ENCODE measurements around the gene KISS1. TPM values are rescaled to one million over a fixed set of nuclear protein-coding genes. Genes with fewer than 3 reads are reported as not detected.

The KISS1 gene
- total and polyA plus RNA-seq, 2 of the 4 experiments (the other 2 are of a cell fraction) = 11.7 to 27.3 TPM

DNA sequence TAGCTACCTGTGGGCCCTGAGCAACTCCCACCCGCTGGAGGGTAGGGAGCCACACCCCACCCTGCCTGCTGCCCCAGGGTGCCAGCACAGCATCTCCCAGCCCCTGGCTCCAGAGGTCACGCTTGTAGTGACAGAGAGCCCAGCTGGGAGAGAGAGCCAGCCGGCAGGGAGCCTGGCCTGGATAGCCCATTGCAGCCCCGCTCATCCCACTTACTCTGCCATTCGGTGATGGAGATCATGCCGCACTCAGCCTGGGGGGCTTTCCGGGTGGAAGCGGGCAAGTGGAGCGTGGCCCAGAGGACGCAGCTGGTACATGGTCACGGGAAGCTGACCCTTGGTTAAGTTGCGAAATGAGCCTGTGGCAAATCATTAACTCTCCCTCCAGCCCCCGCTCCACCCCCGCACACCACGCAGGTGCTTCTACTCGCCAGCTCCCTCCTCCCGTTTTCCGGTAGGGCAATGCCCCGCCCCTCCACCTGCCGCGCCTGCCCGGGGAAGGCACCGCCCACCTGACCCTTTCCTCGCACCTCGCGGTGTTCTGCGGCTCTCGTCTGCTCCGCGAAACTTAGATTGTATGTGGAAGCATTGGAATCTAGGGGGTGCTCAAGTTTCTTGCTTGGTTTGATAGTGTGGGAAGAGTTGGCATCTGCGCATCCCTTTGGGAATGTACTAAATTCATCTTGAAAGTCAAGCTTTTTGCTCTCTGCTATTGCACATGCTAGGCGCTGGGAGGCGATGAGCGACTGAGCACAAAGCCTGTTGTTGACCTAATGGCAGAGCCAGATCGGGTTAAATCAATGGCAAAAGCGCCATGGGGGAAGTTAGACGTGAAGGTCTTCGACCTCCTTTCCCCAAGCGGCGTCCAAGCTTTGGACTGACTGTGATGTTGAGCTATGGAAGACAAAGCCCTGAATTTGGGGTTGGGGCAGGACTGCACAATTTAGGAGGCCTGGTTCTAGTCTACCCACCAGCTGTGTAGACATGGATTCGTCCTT is 17.7 kb upstream of the KISS1 start, which contains the start of gene GOLT1A (continued):
- TF ChIP-seq, protein P1, sequence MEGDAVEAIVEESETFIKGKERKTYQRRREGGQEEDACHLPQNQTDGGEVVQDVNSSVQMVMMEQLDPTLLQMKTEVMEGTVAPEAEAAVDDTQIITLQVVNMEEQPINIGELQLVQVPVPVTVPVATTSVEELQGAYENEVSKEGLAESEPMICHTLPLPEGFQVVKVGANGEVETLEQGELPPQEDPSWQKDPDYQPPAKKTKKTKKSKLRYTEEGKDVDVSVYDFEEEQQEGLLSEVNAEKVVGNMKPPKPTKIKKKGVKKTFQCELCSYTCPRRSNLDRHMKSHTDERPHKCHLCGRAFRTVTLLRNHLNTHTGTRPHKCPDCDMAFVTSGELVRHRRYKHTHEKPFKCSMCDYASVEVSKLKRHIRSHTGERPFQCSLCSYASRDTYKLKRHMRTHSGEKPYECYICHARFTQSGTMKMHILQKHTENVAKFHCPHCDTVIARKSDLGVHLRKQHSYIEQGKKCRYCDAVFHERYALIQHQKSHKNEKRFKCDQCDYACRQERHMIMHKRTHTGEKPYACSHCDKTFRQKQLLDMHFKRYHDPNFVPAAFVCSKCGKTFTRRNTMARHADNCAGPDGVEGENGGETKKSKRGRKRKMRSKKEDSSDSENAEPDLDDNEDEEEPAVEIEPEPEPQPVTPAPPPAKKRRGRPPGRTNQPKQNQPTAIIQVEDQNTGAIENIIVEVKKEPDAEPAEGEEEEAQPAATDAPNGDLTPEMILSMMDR (conservative IDR thresholded peaks at IDR 0.05; ENCODE audit: low read depth, low read length) = peak; percentile 86
- TF ChIP-seq NFE2L2 (IDR thresholded peaks at IDR 0.05; ENCODE audit: low read depth, low read length) = no peak

Measured in IMR-90 (cell line).